NB4 (cell line): ENCODE measurements around the gene DNAJC8.

Experiments
- MYC ChIP-seq: IDR thresholded peaks from 2 replicates; pipeline ENCODE4 v1.6.1; 2011; ENCODE audit warnings: low read depth, low read length
- POLR2A ChIP-seq: IDR thresholded peaks from 2 replicates; pipeline ENCODE4 v1.6.1; 2011; ENCODE audit warnings: mild to moderate bottlenecking; ENCODE audit not compliant: insufficient read length; ENCODE audit errors: extremely low read depth
- TF ChIP-seq, protein P1 (sequence below): IDR thresholded peaks from one replicate; pipeline ENCODE4 v1.5.1; 2012; ENCODE audit warnings: low read depth, low read length

DNA sequence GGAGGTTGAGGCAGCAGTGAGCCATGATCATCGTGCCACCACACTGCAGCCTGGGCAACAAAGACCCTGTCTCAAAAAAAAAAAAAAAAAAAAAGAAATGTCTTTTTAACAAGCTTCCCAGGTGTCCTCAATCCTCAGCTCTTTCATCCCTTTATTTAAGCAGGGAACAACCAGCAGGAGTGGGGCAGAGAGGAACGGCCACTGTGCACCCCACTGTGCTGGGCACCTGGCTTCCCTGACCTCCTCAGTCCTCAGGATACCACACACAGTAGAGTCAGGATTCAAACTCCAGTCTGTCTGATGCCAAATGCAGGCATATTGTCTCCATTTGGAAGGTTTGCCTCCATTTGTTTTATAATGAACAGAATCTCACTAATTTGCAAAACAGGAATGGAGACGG is 36.5 kb downstream of the DNAJC8 start:
- TF ChIP-seq, protein P1, sequence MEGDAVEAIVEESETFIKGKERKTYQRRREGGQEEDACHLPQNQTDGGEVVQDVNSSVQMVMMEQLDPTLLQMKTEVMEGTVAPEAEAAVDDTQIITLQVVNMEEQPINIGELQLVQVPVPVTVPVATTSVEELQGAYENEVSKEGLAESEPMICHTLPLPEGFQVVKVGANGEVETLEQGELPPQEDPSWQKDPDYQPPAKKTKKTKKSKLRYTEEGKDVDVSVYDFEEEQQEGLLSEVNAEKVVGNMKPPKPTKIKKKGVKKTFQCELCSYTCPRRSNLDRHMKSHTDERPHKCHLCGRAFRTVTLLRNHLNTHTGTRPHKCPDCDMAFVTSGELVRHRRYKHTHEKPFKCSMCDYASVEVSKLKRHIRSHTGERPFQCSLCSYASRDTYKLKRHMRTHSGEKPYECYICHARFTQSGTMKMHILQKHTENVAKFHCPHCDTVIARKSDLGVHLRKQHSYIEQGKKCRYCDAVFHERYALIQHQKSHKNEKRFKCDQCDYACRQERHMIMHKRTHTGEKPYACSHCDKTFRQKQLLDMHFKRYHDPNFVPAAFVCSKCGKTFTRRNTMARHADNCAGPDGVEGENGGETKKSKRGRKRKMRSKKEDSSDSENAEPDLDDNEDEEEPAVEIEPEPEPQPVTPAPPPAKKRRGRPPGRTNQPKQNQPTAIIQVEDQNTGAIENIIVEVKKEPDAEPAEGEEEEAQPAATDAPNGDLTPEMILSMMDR: no peak
- TF ChIP-seq POLR2A: no peak
- TF ChIP-seq MYC: no peak
